PC-9 (cell line): Measurements from ENCODE around the gene DESI2.

Experiments used
- CTCF ChIP-seq: fragments of 200-600 bp; sonication (generic); conservative IDR thresholded peaks from 2 replicates; pipeline ENCODE4 v1.6.1; 2017; ENCODE audit warnings: mixed run types, antibody characterized with exemption, mild to moderate bottlenecking, moderate library complexity
- EZH2 ChIP-seq: fragments of 200-600 bp; sonication (generic); IDR thresholded peaks from 2 replicates; pipeline ENCODE4 v1.8.0; 2017; ENCODE audit warnings: antibody characterized with exemption, low read depth

GRCh38 chr1:244665771-244666217 lies 12.9 kb downstream of the DESI2 start:
- TF ChIP-seq CTCF = no peak
- TF ChIP-seq EZH2 = no peak
